Right ventricle myocardium superior (tissue), 1 donor: Measurements from ENCODE around the gene FGFR4. TPM values are rescaled to one million over a fixed set of nuclear protein-coding genes. Genes with fewer than 3 reads are reported as not detected.

Source experiments
- ATAC-seq: fragments of 200-7000 bp; cut with Tn5 transposase; one replicate; pipeline ENCODE4 v1.9.1; 2020; ENCODE audit warnings: mild to moderate bottlenecking; ENCODE audit not compliant: poor library complexity
- DNase-seq: peaks from one replicate; pipeline ENCODE4 v3.0.0-alpha.2; 2020
- intact Hi-C: fragments of 100-400 bp; cut with DNase I; formaldehyde crosslinking; loops from one replicate; pipeline ENCODE4 v1.11.2; 2022
- total RNA-seq: library from RNA; stranded (reverse); fragmentation: NEBNext Ultra II Directional; extraction: Animal tissue kit (Norgen Biotek cat#: 25700); gene quantifications from one replicate; pipeline ENCODE4 v1.2.1, GENCODE V29; 2021
- donor health status: DM: no; HTN: yes; CAD: no; lungs with severe emphysema.

Gene FGFR4
- total RNA-seq, 1 donor from 2014 or later, result 2.3 TPM

DNA sequence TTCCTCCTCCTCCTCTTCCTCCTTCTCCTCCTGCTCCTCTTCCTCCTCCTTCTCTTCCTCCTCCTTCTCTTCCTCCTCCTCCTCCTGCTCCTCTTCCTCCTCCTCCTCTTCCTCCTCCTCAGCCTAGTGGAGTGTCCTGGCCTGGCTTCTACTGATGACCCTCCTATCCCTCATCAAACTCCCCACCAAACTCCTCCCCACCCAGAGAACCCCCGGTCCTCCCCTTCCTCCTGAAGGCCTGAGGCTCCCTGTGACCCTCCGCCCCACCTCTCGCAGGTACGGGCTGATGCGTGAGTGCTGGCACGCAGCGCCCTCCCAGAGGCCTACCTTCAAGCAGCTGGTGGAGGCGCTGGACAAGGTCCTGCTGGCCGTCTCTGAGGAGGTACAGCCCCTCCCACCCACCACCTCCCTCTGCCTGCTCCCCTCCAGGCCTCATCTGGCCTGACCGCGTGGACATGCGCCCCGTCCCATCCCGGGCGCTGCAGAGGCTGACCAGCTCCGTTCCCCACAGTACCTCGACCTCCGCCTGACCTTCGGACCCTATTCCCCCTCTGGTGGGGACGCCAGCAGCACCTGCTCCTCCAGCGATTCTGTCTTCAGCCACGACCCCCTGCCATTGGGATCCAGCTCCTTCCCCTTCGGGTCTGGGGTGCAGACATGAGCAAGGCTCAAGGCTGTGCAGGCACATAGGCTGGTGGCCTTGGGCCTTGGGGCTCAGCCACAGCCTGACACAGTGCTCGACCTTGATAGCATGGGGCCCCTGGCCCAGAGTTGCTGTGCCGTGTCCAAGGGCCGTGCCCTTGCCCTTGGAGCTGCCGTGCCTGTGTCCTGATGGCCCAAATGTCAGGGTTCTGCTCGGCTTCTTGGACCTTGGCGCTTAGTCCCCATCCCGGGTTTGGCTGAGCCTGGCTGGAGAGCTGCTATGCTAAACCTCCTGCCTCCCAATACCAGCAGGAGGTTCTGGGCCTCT is 10.6 kb downstream of the FGFR4 start:
- DNase-seq, result no peak
- ATAC-seq, result no peak
- intact Hi-C loops, result no loop called here

DNA sequence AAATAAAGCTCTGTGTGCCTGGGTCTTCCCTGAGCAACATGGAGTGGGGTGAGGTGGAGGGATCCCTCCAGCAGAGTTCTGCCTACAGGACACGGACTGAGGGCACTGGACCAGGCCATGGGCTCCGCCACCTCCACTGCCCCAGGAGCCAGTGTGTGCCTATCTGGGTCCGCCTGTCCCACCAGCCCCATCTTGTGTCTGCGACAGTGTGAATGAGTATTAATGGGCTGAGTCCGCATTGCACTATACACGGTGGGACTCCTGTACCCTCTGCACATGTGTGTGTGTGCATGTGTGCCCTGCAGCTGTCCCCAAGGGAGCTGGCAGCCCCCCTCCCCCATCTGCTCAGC is 11.4 kb downstream of the FGFR4 start:
- DNase-seq, result no peak
- intact Hi-C loops, result no loop called here
- no peak for ATAC-seq

DNA sequence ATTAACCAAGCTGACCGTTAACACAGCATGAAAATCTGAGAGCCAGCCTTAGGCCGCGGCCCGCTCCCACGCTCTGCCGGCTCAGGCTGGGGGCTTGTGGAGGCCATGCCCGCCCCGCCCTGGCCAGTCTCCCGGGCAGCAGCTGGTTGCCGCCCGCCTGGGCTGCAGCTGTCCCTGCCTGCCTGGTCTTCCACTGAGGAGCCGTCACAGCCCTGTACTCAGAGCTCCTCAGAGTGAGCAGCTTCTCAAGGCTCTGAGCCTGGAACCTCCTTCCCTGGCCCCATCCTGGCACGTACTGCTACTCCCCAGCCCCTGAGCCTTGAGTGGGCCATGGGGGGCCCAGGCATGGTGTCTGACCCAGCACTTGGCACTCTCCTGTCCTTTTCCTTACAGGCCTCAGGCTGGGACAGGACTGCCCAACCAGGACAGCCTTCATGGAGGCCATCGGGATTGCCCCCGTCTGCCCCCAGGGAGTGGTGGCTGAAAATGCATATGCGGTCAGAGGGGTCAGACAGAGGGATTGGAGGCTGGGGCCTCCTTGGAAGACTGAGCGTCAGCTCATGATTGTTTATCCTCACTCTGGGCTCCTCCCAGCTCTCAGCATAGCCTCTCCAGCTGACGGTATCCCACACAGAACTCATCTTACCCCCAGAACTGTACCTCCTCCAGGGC is 11.9 kb downstream of the FGFR4 start:
- ATAC-seq (peak; percentile 3), DNase-seq (no peak)
- intact Hi-C loops, result no loop called here

DNA sequence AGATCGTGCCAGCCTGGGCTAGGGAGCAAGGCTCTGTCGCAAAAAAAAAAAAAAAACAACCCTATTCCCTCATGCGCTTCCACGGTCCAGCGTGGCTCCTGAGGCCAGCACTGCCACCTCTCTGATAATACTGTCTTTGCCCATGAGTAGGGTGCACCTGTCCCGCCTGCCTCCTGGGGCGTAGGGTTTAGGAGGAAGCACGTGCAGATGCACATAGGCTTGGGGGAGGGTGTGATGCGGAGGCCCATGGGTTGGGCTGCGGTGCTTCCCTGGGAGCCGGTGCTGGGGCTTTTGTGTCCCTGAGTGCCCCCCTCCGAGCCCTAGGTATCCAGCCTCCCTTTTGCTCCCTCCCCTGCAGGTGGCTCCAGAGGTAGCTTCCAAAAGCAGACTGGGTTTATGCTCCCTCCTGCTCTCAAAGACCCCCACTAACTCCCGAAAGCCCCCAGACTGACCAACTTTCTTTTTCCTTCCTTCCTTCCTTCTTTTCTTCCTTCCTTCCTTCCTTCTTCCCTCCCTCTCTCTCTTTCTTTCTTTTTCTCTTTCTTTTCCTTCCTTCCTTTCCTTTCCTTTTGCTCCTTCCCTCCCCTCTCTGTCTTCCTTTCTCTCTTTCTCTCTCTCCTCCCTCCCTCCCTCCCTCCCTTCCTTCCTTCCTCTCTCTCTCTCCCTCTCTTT is 12.8 kb downstream of the FGFR4 start:
- intact Hi-C loops, result no loop called here
- DNase-seq (no peak), ATAC-seq (no peak)

DNA sequence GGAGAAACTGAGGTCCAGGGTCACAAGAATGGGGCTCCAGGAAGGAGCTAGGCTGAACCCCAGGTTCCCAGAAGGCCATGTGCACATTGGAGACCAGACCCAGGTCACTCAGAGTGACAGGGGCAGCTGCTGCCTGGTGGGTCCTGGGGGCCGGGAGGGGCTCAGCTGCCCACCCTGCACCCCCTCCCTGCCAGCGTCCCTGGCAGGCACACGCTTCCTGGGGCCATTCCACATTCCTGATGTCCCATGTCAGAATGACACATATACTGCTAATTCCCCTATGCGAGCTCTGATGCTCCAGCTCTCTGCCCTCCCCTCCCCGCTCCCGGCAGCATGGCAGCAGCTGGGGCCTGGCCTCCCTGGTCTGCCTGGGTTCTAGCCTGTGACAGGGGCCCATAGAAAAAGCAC is 14.0 kb downstream of the FGFR4 start:
- ATAC-seq, result no peak
- intact Hi-C loops, result no loop called here
- no peak for DNase-seq

DNA sequence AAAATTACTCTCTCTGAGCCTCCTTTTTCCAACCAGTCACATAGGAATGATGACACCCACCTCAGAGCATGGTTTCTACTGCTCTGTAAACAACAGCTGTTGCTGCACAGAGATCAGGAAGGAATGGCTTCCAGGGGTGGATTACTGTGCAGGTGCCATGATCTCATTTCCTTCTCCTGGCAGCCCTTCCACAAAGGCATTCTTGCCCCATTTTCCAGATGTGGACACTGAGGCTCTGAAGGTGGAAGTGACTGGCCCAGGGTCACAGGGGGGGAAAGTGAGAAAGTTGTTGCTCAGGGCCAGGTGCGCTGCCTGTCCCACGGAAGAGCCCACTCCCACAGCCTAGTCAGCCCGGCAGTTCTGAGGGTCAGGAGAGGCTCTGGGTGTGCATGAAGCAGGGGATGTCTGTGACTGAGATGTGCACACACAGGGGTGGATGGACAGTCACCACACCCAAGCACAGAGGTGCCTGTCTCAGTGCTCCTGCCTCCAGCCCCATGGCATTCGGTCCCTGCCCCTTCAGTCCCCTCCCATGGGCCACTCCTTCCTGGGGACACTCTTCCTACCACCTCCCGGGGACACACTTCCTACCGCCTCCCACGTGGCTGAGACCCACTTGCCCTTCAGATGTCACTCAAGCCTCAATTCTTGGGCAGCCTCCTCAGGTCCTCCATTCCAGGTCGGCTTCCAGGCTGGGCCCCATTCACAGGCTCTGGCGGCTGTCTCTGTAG is 17.0 kb downstream of the FGFR4 start:
- intact Hi-C loops, result no loop called here
- DNase-seq, result no peak
- no peak for ATAC-seq

DNA sequence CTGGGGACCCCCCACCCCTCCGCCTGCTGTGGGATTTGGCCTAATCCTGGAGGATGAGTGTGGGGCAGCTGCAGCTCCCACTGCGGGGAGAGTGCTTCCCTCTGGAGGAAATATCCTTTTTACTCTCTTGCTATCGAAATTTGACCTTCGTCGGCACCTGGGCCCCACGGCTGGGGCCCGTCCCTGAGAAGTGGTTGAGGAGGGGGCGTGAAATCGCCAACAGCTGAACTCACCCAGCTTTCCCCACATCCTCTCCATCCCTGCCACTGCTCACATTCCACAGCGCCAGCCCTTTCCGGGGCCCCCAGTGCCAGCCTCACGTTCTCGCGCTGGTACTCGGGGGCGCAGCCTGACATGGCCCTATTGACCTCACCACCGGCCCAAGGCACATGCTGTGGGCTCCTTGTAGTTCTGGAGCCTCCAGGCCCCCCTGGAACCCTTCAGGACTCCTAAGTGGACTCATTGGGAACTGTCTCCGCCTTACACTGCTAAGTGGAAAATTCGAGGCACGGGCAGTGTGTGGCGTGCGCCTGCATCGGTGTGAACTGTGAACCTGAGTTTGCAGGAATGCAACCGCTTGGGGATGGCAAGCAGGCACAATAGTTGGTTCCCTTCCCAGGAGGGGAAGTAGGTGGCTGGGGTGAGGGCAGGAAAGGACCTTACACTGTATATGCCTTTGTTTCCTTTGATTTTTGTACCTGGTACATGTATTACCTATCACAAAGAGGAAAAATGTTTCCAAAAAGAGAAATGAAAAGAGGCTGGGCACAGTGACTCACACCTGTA is 19.2 kb downstream of the FGFR4 start:
- intact Hi-C loops, result no loop called here
- ATAC-seq (no peak), DNase-seq (no peak)

DNA sequence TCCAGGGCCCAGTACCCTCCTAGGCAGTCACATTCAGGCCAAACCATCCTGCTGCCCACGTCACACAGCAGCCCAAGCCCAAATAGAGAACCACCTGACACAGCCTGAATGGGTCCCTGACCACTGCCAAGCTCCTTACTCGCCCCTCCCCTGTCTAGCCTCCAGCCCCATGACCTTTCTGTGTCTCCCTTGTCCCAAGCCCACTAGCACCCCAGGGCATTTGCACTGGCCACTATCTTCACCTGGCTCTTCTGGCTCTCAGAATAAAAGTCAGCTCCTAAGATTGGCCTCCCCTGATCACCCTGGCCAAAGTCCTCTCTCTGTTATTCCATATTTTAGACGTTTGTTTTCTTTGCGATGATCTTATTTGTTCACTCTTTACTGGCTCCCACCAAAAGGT is 20.4 kb downstream of the FGFR4 start:
- DNase-seq, result no peak
- intact Hi-C loops, result no loop called here
- ATAC-seq, result no peak

DNA sequence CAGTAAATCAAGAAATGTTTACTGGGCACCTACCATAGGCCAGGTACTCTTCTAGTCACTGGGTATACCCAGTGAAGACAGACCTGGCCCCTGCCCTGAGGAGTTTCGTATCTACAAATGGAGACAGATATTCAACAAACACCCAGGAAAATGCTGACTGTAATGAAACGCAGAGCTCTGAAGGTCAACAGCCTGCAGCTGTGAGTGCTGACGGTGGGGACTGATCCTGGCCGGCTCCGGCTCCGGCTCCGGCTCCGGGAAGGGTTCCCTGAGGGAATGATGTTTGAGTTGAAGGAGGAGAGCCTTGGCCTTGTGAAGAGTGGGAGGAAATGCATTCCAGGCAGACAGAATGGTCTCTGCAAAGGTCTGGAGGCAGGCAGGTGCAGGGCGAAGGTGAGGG is 23.1 kb downstream of the FGFR4 start:
- DNase-seq (no peak), ATAC-seq (peak; percentile 32)
- intact Hi-C loops, result loop anchor here (2.0 to 10.0 kb wide), 2 partner anchors 37 to 135 kb away; no protein-coding TSS in a partner anchor

DNA sequence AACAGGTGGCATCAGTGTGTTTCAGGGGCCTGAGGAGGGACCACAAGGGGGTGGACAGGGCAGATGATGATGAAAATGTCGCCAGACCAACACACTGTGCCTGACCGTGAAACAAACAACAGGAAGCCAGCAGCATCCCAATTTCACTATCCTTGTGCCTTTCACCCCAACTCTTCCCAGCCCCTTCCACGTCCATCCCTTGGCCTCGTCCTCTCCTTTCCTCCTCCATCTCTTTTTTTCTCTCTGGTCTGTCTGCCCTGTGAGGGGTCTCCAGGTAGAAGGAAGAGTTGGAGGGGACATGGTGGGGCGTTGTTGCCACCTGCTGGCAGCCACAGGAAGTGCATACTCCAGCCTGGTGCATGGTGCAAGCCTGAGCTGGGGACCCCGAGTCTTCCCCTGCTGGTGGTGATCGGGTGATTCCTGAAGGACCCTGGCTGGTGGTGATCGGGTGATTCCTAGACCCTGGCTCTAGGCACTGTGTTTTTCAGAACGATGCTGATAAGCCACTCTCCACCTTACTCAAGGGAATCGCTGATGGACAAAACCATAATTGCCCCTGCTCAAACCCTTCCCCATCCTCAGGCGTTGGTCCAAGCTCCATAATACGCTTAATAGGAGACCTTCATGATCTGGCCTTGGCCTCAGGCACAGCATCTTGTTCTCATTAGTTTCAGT is 25.1 kb downstream of the FGFR4 start:
- peak; percentile 75 for DNase-seq
- peak; percentile 58 for ATAC-seq
- intact Hi-C loops, result loop anchor here (2.0 to 10.0 kb wide), 3 partner anchors 39 to 451 kb away; no protein-coding TSS in a partner anchor

DNA sequence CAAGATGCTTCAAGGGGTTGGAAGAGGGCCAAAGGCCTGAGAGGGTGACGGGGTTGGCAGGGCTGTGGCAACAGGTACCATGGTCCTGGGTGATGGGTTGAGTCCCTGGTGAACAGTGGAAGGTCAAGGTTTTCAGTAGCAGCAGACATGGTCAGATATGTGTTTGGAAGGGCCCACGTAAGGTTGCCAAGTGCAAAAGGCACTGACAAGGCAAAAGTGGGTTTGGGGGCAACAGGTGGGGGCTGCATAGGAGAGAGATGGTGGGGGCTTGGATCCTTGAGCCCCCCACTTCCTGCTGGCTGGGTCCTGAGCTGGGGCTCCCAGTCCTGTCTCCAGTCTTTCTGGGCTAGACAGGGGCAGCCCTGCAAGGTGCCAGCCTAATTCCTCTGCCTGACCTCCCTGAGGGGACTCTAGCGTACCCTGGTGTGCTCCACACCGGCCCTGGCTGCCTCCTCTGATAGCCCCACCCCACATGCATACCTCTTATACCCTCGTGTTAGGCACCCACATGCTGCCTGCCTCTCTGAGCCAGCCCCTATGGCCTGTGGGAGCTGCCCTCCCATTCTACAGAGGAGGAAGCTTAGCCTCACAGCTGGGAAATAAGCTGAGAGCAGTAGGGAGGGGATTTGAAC is 26.0 kb downstream of the FGFR4 start:
- intact Hi-C loops, result loop anchor here (2.0 to 10.0 kb wide), 2 partner anchors 132 to 452 kb away; no protein-coding TSS in a partner anchor
- no peak for ATAC-seq
- no peak for DNase-seq

DNA sequence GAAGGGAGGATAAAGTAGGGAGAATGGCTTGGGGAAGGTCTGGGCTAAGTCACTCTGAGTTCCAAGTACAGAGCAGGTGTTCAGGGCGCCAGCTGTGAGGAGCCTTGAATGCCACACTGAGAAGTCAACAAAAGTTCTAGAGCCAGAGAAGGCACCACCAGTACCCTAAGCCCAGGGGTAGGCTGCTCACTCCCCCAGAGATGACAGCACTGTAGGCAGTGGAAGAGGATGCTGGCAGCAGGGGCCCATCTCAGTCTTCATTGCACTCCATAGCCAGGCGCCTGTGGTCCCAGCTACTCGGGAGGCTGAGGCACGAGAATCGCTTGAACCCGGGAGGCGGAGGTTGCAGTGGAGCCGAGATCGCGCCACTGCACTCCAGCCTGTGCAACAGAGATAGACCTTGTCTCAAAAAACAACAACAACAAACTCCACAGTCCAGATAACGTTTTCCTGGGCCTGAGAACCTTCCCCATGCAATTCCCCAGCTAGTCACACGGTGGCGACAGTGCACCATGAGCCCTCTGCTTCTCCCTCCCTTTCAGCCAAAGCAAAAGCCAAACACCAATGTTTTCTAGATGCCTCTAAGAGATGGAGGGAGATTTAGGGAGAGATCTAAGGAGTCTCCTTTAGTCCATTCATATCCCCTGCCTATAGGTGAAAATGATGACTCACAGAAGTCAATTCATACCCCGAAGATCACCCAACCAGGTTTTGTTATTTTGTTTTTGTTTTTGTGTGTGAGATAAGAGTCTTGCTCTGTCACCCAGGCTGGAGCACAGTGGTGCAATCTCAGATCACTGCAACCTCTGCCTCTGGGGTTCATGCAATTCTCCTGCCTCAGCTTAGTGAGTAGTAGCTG is 27.1 kb downstream of the FGFR4 start:
- intact Hi-C loops, result loop anchor here (2.0 to 10.0 kb wide), 2 partner anchors 131 to 453 kb away; no protein-coding TSS in a partner anchor
- peak; percentile 69 for ATAC-seq

DNA sequence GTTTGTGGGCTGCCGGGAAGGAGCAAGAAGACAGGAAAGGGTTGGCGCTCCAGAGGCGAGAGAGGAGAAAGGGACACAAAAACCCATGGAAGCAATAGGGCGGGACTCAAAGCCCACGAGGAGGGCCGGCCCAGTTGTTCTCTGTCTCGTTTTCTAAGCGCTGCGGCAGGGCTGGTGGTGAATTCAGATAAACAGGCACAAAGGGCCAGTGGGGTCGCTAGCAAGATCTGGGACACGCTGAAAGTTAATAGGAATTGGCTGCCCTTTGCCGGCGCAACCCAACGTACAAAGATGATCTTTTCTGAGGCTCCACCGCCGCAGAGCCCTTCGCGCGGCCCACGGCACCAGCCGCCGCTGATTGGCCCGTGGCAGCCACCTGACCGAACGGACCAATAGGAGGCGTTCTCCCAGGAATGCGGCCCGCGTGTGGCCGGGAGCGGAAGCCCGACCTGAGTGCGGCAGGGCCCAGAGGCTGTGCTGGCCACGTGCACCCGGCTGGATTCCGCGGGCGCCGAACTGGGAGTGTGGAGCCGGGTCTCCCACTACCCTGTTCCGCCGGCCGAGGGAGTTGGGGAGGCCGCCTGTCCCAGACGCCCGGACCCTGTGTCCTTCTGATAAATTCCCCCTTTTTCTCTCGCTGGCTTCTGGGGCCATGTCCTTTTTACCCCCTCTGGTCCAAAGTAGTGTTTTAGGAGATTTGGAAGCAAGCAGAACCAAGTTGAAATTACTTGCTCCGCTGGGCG is 30.1 kb downstream of the FGFR4 start:
- ATAC-seq (peak; percentile 98), DNase-seq (peak; percentile 94)
- intact Hi-C loops, result loop anchor here (10.0 kb wide), 1 partner anchor 128 kb away; no protein-coding TSS in a partner anchor

More for the DNA sequence above, 27.1 kb downstream of the FGFR4 start:
- DNase-seq, result peak; percentile 87

DNA sequence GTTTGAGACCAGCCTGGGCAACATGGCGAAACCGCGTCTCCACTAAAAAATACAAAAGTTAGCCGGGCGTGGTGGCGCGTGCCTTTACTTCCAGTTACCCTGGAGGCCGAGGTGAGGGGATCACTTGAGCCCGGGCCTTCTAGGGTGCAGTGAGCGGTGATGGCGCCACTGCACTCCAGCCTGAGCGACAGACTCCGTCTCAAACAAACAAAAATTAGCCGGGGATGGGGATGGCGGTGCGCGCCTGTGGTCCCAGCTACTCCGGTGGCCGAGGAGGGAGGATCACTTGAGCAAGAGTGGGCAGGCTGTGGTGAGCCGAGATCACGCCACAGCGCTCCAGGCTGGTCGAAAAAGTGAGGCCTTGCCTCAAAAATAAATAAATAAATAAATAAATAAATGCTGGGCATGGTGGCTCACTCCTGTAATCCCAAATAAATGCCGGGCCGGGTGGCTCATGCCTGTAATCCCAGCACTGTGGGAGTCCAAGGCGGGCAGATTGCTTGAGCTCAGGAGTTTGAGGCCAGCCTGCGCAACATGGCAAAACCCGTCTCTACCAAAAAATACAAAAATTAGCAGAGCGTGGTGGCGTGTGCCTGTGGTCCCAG is 30.8 kb downstream of the FGFR4 start:
- DNase-seq, result no peak
- ATAC-seq, result no peak
- intact Hi-C loops, result loop anchor here (10.0 kb wide), 1 partner anchor 127 kb away; no protein-coding TSS in a partner anchor

DNA sequence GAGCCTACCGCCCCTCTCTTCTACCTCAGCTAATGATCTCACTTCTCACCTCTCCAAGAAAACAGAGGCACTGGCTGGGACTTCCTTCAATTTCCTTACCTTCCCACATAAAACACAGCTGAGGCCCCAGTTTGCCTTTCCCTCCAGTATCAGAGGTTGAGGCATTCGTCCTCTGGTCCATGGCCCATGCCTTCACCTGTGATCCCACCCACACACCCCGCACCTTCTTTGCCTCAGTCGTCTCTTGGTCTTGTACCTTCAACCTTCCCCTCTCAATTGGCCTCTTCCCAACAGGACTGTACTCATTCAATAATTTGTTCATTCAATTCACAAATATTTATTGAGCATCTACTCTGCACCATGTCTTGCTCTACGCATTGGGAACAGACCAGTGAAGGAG is 35.9 kb downstream of the FGFR4 start:
- ATAC-seq, result no peak
- intact Hi-C loops, result no loop called here

More for the DNA sequence above, 35.9 kb downstream of the FGFR4 start:
- DNase-seq, result no peak
